GM12891 (cell line): ENCODE data around the gene HOXA3.

ENCODE experiments used
- POLR2A ChIP-seq: IDR thresholded peaks from 2 replicates; pipeline ENCODE4 v1.6.1; 2011; ENCODE audit warnings: low read depth, low read length, control low read depth
- POLR2AphosphoS5 ChIP-seq: IDR thresholded peaks from 2 replicates; pipeline ENCODE4 v1.6.1; 2011; ENCODE audit warnings: low read depth, low read length, control low read depth

- TF ChIP-seq POLR2A = no peak
- no peak for TF ChIP-seq POLR2AphosphoS5
Measured at GRCh38 chr7:27082171-27082570, 70.2 kb downstream of the HOXA3 start.
